HG02763 (cell line): ENCODE data around the gene KIAA1210.

Source experiments
- ATAC-seq: cut with Tn5 transposase; IDR thresholded peaks from one replicate; pipeline ENCODE4 v1.9.1; 2021; ENCODE audit warnings: mild to moderate bottlenecking, moderate library complexity; ENCODE audit not compliant: unreplicated experiment

The KIAA1210 gene

DNA sequence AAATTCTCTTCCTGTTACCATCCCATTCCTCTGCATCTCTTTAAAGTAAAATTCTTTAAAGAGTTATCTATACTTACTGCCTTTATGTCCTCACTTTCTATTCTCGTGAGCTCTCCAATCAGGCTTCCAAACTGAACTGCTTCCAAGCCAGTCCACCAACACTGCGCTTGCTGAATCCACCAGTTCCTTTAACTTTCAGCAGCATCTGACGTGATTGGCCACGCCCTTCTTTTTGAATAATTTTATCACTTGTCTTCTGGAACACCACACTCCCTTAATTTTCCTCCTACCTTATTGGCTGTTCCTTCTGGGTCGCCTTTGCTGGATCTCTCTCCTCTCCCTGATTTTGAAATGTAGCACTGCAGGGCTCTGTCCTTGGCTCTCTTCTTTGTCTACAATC is at the start of gene KIAA1210:
TSS of gene KIAA1210 (minus strand) at position 163 of the 400 bp plus-strand sequence. CDS start 4,170 bp downstream, outside the sequence.
- no peak for ATAC-seq

GRCh38 chrX:119177278-119177677 is 49.7 kb upstream of the KIAA1210 start:
- ATAC-seq: no peak

DNA sequence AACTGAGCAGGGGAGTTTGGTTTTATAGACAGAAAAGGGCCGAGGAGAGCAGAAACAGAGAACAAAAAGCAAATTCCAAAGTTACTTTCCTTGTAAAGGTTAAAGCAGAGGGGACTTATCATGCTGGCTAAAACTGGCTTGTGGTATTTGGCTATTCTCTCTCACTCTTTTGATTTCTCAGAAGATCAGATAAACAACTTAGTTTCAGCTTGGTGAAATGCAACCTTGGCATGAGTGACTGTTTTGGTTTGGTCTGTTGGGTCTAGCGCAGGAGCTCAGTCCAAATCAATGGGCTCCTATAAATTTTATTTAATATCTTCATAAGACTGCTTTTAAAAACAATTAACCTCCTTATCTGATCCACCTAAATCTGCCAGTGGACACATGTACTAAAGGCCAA is 47.3 kb upstream of the KIAA1210 start:
- no peak for ATAC-seq

GRCh38 chrX:119168104-119168503 is 40.5 kb upstream of the KIAA1210 start:
- ATAC-seq: no peak

DNA sequence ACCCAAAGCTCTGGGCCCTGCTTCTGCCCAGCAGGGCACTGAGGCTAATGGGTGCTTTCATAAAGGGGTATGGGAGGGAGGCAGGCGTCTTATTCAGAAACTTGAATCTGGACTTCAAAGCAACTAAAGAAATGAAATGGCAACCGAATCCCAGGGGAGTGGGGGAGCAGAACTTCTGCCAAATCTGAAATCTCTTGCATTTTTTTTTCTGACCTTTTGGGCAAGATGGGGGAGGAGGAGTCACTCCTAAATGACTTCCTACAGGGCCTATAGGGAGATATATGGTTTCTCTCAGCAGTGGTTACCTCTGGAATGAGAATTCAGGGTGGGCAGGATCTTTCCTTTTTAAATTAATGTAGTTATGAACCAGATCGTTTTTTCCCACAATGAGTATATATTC is 30.6 kb upstream of the KIAA1210 start:
- ATAC-seq: no peak

DNA sequence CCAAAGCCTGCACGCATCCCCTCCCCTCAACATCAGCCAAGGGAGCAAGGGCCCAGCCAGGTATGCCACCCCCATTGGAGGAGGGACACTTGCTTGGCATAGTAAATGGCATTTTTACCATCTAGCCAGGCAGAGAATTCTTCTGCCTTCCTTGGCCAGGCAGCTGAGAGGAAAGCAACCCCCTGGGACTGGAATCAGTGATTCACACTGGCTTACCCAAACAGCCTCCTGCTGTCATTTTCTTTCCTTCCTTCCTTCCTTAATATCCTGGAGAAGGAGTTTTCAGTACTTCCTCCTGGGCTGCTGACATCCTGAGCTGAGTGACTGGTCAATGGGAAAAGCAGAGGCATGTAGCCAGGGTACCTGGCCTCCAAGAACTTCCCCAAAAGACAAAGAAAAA is 28.6 kb upstream of the KIAA1210 start:
- ATAC-seq: no peak

DNA sequence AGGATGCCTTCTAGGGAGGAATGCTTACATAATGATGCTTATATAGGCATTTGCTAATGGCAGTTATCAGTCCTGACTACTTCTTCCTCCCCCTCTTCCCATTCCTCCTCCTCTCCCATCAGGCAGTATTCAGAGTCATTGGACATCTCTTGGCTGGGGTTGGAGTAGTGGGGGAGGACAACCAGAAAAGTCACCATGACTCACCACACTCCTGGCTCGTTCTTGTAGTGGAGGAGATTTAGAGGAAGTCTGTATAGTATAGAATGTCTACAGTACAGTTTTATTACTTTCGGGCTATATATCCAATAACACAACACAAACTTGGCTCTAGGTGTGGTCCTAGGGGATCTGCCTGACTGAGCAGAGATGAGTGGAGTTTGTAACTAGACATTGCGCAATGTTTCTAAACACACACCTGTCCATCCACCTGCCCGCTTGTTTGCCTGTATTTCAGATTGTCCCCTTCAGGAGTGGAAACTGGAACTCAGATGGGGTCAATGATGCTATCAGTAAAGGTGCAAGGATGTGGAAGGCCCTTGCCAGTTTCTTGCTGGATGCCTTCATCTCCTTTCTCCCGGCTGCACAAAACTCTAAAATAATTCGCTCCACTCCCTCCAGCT is 27.9 kb upstream of the KIAA1210 start:
- ATAC-seq: no peak

DNA sequence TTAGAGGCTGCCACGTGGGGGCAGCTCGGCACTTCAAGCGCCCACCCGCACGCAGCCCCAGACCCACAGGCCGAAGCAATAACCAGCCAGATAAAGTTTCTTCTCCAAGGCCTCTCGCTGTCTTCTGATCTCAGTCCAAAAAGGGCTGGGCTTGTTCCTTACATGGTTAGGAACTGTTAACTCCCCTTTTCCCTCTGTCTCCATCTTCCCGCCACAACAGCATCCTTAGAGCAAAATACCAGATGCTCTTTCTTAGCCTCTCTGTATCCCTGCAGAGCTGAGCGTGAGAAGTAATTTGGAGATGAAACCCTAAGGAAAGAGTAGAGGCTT is 23.4 kb upstream of the KIAA1210 start:
- no peak for ATAC-seq

DNA sequence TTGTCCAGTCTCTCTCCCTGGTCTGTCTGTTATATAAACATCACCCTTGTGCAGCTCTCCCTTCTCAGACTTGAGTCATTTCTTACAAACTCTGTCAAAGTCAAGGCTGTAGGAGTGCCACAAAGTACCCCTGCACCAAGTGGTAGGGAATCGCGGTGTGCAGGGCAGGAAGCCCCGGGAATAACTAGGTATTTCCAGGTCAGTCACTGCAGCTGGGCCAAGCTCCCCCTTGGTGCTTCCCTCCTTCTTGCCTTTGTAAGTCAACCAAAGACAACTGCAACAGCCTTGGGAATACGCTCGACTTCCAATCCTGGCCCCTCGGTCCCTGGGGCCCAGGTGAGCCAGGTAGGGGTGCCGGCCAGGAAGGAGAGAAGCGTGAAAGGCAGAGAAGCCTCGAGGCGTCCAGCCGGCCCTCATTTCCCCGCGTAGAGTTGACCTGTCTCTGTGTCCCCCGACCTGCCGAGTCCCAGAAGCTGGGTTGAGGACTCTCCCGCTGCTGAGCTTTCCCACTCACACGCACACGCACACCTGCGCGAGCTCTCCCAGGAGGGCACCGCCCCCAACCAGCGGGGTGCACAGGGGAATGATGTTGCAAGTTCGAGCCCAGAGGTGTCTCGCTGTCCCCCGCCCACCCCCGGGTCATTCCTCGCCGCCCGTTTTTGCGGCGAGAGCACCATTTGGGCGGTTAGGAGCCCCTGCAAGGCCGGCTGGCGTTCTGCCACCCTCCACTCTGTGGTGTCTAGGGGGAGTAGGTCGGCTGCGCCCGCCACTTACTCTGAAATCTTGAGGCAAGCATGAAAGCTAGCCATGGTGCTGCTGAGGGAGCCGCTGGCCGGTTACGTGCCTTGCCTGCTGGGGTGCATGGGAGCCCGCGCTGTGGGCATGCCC is 22.8 kb upstream of the KIAA1210 start:
- no peak for ATAC-seq

DNA sequence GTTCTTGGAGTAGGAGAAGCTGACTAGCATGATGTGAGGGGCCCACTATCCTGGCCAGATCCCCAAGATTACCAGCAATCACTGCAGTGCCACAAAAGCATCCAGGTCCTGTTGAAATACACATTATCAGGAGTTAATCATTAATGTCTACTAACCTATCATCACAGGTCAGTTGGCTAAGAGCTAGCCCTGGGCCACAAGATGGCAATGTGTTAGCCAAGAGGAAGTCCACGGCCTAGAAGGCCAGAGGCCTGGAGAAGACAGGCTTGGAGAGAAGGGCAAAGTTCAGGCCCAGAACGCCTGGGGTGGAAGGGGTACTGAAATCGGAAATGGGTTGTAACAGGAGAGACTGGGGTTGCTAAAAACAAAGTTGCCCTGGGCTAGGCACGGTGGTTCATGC is 19.9 kb upstream of the KIAA1210 start:
- ATAC-seq: no peak

DNA sequence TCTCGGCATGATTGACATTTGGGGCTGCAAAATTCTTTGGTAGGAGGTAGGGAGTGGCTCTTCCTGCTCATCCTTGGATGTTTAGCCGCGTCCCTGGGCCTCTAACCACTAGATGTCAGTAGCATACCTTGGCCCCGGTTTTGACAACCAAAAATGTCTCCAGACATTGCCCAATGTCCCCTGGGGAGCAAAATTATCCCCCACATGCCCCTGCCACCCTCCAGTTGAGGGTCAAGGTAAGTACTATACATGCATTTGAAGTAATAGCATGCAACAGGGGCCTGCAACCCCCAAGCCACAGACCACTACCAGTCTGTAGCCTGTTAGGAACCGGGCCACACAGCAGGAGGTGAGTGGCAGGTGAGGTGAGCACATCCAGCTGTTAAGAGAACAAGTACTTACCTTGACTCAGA is 17.6 kb upstream of the KIAA1210 start:
- ATAC-seq: no peak

DNA sequence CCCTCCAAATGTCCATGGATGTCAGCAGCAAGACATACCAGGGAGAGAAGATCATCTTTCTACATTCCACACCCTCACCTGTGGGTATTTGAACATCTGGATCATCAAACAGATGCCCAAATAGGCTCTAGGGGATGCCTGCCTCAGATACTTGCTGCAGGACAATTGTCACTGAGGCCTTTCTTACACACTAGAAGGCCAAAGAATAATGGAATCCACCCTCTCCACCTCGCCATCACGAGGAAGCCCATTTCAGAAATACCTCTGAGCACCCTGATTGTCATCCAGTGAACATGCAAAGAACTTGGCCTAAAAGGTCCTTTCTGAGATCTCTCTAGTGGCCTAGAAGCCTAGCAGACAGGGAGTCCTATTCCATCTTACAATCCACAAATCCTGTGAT is 6.9 kb upstream of the KIAA1210 start:
- ATAC-seq: no peak

DNA sequence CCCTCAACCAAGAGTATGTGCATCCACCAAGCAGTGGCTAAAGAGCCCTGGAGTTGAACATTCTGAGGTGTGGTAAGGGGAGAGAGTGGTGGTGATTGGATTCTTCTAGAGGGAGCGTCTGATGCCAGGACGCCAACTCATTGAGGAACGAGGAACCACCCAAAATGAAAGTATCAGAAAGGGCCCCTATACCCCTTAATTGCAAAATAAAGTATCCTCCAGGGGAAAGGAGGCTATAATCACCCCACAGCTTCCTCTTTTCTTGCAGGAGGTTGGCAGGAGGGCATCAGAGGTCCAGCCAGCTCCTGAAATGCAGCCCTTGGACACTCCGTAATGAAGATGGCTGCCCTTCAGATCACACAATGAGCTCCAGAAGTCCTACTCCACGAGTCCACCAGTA is 5.3 kb upstream of the KIAA1210 start:
- no peak for ATAC-seq

- ATAC-seq: no peak
Measured at GRCh38 chrX:119132316-119132715, 4.7 kb upstream of the KIAA1210 start.

GRCh38 chrX:119130911-119131310 is 3.3 kb upstream of the KIAA1210 start:
- ATAC-seq: no peak

GRCh38 chrX:119121341-119121740 is 6.3 kb downstream of the KIAA1210 start:
- no peak for ATAC-seq

GRCh38 chrX:119118780-119119395 is 8.7 kb downstream of the KIAA1210 start:
- ATAC-seq: no peak

DNA sequence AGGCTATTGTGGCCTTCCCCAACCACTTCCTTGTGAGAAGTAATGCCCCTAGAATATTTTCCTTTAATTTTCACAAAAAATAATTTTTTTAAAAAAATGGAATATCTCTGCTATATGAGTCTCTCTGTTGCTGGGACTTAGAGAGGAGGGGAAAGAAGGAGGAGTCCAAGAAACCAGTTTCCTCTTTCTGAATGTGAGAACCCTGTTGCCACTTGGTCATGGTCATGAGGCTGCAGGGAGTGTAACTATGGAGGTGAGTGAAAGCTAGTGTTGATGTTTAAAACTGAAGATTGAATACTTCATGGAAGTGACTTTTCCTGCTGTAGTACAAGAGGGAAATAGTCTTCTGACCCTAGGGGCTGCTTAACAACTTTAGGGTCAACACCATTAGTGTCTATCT is 20.4 kb downstream of the KIAA1210 start:
- no peak for ATAC-seq

GRCh38 chrX:119105826-119106225 is 21.8 kb downstream of the KIAA1210 start:
- ATAC-seq: no peak

GRCh38 chrX:119101168-119101567 is 26.4 kb downstream of the KIAA1210 start:
- ATAC-seq: no peak

DNA sequence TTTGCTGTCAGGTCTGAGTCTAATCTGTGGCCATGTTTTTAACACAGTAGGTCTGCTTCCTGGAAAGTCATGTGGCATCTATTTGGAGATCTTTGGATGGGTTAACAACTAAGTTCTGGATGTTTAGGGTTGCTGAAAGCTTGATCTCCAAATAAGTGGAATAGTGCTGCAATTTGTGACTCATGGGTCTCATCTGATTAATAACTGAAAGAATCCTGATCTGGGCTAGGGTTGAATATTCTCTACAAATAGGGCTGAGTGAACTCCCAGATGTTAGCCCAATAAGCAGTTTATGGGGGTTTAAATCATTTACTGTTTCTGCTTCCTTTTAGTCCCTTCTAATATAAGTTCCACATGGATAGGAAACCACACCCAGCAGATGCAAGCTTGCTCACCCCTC is 31.7 kb downstream of the KIAA1210 start:
- no peak for ATAC-seq

GRCh38 chrX:119094819-119095218 is 32.8 kb downstream of the KIAA1210 start:
- no peak for ATAC-seq
